Vagina (tissue), 2 donors: ENCODE measurements around the gene PALLD.

Experiments
- CTCF ChIP-seq, 3 experiments: fragments of 450-650 bp in 2 of 3; fragments of 200-600 bp in 1 of 3; sonication (generic) in 1 of 3; IDR thresholded peaks; one replicate each; pipeline ENCODE4 v1.5.1; 2017 to 2019; ENCODE audit warnings: antibody characterized with exemption in 3 of 3, mild to moderate bottlenecking in 2 of 3, moderate library complexity in 2 of 3
- POLR2A ChIP-seq, 2 donors: fragments of 450-650 bp; IDR thresholded peaks; one replicate each; pipeline ENCODE4 v1.6.1; 2017; ENCODE audit warnings: antibody characterized with exemption in 2 of 2, mild to moderate bottlenecking in 2 of 2, moderate library complexity in 2 of 2
- POLR2AphosphoS5 ChIP-seq, 2 donors: sonication (generic); formaldehyde crosslinking; IDR thresholded peaks; one replicate each; pipeline ENCODE4 v1.9.0; 2017; ENCODE audit warnings: antibody characterized with exemption in 2 of 2, mild to moderate bottlenecking in 2 of 2, low read depth in 1 of 2; ENCODE audit not compliant: insufficient read depth in 1 of 2

- TF ChIP-seq POLR2AphosphoS5 (IDR thresholded peaks at IDR 0.05; ENCODE audit: insufficient read depth in 1 of 2, low read depth in 1 of 2) (no peak), CTCF (IDR thresholded peaks at IDR 0.05) (no peak), POLR2A (IDR thresholded peaks at IDR 0.05) (no peak)
Measured at GRCh38 chr4:168708108-168708507, 211.3 kb downstream of the PALLD start.
